HG03066 (cell line): Measurements from ENCODE around the gene EVA1B.

ENCODE experiments used
- ATAC-seq: cut with Tn5 transposase; IDR thresholded peaks from one replicate; pipeline ENCODE4 v1.9.1; 2021; ENCODE audit warnings: low read depth; ENCODE audit not compliant: unreplicated experiment

Gene EVA1B

GRCh38 chr1:36323636-36324352, at the start of gene EVA1B:
Gene EVA1B (minus strand): TSS chr1:36323645. CDS start chr1:36323037, 608 bp downstream.
- ATAC-seq, result peak; percentile 44

- ATAC-seq, result no peak
Observed at GRCh38 chr1:36372617-36373016, 49.2 kb upstream of the EVA1B start.

GRCh38 chr1:36369061-36369861, 45.8 kb upstream of the EVA1B start:
- no peak for ATAC-seq

DNA sequence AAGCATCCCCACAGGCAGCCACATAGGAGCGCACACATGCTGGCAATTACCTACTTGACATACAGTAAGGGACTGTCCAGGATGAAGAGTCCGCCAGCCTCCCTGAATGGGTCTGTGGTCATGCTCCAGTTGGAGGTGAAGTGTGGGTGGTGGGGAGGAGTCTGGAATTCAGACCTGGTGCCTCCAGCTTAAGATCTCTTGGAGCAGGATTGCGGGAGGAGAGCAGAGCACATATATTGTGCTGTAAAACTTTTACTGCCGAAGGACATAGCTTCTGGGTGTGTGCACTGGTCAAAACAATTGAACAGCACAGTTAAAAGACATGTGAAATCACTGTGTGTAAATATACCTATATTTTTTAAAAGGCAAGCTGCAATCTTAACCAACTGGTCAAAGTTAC, 44.4 kb upstream of the EVA1B start:
- no peak for ATAC-seq

GRCh38 chr1:36367066-36367465, 43.6 kb upstream of the EVA1B start:
- no peak for ATAC-seq

DNA sequence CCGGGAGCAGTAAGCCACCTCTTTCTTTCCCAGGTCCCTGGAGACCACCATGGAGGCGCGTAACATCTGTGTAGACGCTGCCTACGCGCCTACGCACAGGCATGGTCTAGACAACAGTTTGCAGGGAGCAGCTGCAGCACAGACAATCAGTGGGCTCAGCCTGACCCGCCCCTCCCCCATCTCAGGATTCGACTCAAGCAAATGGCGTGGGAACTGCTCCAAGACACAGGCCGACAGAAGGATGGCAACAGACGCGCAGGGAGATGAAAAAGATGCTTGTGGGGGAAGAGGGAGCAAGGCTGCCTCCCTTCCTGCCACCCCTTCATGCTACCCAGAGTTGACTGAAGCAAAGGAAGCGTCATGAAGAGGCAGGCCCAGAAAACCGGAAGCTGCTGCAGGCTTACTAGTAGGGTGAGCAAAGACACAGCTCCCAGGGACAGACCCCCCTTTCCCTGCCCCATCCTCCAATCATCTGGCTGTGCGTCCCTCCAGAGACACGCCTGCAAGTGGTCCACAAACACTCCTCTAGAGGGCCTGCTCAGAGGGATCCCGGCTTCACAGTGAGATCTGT, 42.7 kb upstream of the EVA1B start:
- no peak for ATAC-seq

GRCh38 chr1:36365381-36365780, 41.9 kb upstream of the EVA1B start:
- ATAC-seq, result no peak

DNA sequence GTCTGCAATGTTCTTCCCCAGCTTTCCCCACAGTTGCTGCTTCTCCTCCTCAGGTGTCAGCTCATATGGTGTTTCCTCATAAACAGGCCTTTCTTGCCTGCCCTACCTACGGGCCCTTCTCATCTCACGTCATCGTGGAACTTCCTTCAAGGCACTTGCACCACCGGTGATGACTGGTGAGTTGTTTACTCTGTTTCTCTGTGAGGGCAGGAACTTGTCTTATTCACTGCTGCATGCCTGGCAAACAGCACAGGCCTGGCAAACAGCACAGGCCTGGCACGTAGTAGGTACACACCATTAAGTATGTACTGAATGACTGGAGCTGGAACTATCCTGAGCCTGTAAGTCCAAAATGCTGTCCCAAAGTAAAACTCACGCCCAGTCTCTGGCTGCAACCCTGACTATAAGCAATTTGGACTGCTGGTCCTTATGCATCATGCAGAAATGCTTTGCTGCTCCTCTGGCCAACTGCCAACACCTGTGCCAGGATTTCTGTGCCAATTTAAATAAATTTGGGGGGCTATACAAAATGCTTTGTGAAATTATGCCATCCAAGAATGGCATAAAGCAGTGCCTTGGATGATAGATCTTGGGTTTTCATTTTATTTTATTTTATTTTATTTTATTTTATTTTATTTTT, 36.6 kb upstream of the EVA1B start:
- no peak for ATAC-seq

DNA sequence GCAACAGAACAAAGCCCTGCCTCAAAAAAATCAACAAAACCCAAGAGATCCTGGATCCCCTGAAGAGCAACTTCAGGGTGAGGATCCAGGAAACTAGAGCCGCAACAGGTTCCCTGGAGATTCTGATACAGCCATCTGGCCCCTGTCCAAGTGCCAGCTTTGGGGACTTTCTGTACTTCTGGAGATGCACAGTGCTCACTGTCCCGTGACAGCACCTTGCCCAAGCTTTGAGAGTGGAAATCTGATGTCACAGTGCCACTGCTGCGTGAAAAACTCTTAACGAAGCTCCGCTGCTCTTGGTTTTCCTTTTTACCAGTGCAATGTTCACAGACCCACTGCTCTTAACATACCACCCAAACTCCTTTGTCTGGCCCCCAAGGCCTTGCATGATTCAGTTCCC, 35.9 kb upstream of the EVA1B start:
- ATAC-seq, result no peak

- ATAC-seq, result no peak
Observed at GRCh38 chr1:36358514-36359084, 35.2 kb upstream of the EVA1B start.

DNA sequence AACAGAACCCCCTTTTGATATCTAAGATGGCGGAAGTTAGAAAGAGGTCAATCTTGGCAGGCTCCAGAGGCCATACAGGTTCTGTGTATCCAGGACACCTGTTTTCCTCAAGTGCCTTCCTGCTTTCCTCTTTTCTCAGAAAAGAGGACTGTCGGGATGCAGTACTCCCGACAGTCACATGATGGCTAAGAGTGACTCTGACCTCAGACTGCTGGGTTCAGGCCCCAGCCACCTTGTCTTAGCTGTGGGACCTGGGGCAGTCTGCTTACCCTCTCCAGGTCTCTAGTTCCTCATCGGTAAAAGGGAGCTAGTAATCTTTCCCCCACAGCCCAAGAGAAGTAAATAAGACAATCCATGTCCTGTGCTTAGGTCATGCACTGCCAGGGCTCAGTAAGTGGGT, 32.4 kb upstream of the EVA1B start:
- ATAC-seq, result no peak

DNA sequence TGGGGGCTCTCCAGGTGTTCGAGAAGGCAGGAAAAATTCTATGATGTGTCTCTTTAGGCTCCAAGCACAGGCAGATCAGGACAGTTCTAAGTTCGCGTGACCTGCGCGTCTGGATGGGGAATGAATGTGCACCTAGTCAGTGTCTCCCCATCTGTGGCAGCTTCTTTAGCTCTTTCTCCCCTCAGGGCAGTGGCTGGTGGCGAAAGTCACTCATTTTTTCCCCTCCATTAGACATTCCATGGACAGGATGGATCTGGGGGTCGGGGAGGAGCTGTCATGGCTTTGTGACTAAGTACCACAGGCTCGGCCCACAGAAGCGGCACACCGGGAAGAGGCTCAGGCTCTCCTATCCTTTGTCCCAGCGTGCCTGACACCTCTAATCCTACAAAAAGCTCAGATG, 31.0 kb upstream of the EVA1B start:
- no peak for ATAC-seq

DNA sequence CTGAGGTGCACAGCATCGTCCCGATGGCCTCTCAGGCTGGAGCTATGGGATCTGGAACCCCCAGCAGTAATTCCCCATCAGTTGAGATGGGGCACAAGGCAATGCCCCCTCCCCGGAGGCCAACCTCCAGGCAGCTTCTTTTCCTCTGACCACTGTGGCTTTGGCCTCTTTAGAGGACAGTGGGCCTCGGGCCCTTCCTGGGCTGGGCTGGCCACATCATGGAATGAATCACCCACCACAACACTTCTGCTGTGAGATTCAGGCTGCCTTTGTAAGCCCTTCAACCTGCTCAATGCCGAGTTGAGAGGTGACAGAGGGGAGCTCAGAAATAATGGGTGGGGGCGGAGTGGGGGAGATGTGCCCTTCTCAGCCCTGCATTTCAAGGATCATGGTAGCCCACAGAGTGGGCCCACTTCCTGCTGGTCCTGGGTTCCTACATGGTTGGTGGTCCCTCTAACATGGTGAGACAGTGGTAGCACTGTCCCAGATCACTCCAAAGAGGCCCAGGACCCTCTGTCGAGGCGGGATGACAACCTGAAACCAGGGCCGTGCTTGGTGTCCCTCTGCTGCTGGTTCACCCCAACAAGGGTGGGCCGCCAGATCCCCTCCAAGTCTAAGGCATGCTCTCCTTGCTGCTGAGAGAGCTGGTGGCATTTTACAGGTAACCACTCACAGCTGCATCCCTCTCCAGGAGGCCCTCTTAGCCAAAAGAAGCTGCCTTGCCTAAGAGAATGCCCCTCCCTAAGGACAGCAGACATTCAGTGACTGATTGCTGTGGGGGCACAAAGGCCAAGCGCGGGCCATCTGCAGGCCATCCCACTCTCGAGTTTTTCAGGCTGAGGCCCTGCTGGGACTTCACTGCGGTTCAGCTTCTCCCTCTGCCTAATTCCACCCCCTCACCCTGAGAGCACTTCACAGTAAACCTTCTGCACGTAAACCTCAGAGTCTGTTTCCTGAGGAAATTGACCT, 29.7 kb upstream of the EVA1B start:
- ATAC-seq, result no peak

- no peak for ATAC-seq
Observed at GRCh38 chr1:36352125-36352909, 28.9 kb upstream of the EVA1B start.

- no peak for ATAC-seq
Observed at GRCh38 chr1:36351227-36351977, 28.0 kb upstream of the EVA1B start.

GRCh38 chr1:36350659-36351226, 27.3 kb upstream of the EVA1B start:
- ATAC-seq, result no peak

DNA sequence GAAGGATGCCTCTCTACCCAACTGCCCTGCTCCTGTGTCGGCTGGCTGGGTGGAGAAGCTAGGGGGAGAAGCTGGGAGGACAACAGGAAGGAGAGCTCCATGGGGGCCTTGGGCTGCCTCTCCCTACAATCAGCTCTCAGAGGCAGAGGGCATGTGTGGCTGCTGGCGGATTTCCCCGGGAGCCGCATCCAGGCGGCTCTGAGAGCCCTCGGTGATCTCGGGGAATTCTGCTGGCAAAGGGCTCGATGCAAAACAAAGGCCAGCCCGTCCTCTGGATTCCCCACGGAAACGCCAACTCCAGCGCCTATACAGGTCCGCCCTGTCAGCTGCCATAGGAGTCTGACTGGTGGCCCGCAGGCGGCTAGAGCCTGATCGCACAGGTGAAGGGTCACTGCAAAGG, 26.4 kb upstream of the EVA1B start:
- ATAC-seq, result no peak

GRCh38 chr1:36349241-36349671, 25.8 kb upstream of the EVA1B start:
- peak; percentile 57 for ATAC-seq
